BLaER1 treated with 17β-estradiol and CSF1 and Interleukin-3, amounts not matched to agents 10 nM and 100 nM (cell line): ENCODE measurements around the gene TMEM117.

Source experiments
- H3K27ac ChIP-seq, 11 experiments: shearing (Covaris generic); formaldehyde crosslinking; 2 replicates each; pipeline ENCODE4 v1.8.1; 2022
- H3K27me3 ChIP-seq, 11 experiments: shearing (Covaris generic); formaldehyde crosslinking; 2 replicates each; pipeline ENCODE4 v1.8.1; 2022
- H3K36me3 ChIP-seq, 11 experiments: shearing (Covaris generic); formaldehyde crosslinking; 2 replicates each; pipeline ENCODE4 v1.8.1; 2022
- H3K4me1 ChIP-seq, 10 experiments: shearing (Covaris generic); formaldehyde crosslinking; 2 replicates each; pipeline ENCODE4 v1.8.1; 2022
- H3K4me2 ChIP-seq, 11 experiments: shearing (Covaris generic); formaldehyde crosslinking; 2 replicates each; pipeline ENCODE4 v1.8.1; 2022
- H3K4me3 ChIP-seq, 10 experiments: shearing (Covaris generic); formaldehyde crosslinking; 2 replicates each; pipeline ENCODE4 v1.8.1; 2022
- H3K9ac ChIP-seq, 11 experiments: shearing (Covaris generic); formaldehyde crosslinking; 2 replicates each; pipeline ENCODE4 v1.8.1; 2022
- H3K9me3 ChIP-seq, 11 experiments: shearing (Covaris generic); formaldehyde crosslinking; replicated peaks in 1 of 11; 2 replicates each; pipeline ENCODE4 v1.8.1; 2022
- H4K20me1 ChIP-seq, 11 experiments: shearing (Covaris generic); formaldehyde crosslinking; 2 replicates each; pipeline ENCODE4 v1.8.1; 2022
- Cebpa-rat ChIP-seq, 11 experiments: shearing (Covaris generic); IDR thresholded peaks; 2 replicates each; pipeline ENCODE4 v1.8.1; 2022

The TMEM117 gene

GRCh38 chr12:44206045-44206444 lies 370.2 kb downstream of the TMEM117 start:
- Histone ChIP-seq H4K20me1 (no peaks in the 10 kb centered on the region), H3K4me2 (no peak overlapping the region), H3K9me3 (peaks cover 9 to 20% (median 17%) of the 10 kb centered on the region in 11 experiments), H3K4me1 (no peaks in the 10 kb centered on the region), H3K36me3 (peaks cover 0 to 11% (median 0%) of the 10 kb centered on the region in 11 experiments; a peak in 2 of 22 replicates), H3K27ac (no peak overlapping the region), H3K4me3 (no peak overlapping the region), H3K27me3 (no peaks in the 10 kb centered on the region), H3K9ac (no peak overlapping the region)
- TF ChIP-seq Cebpa-rat (IDR thresholded peaks at IDR 0.05), result no peak

- Histone ChIP-seq H3K4me3 (no peak overlapping the region), H3K9ac (no peak overlapping the region), H3K36me3 (peaks cover 0 to 13% (median 6%) of the 10 kb centered on the region in 11 experiments; a peak in 8 of 22 replicates), H3K27me3 (no peaks in the 10 kb centered on the region), H3K27ac (no peak overlapping the region), H3K9me3 (peaks cover 8 to 14% (median 9%) of the 10 kb centered on the region in 11 experiments; a peak in 20 of 22 replicates), H4K20me1 (no peaks in the 10 kb centered on the region), H3K4me1 (no peaks in the 10 kb centered on the region), H3K4me2 (no peak overlapping the region)
- TF ChIP-seq Cebpa-rat (IDR thresholded peaks at IDR 0.05), result no peak
These were observed 381.4 kb downstream of the TMEM117 start for GRCh38 chr12:44217146-44217883.

- no peak for TF ChIP-seq Cebpa-rat (IDR thresholded peaks at IDR 0.05)
- H3K27ac ChIP-seq, result no peak overlapping the region
- H3K4me3 ChIP-seq, result no peak overlapping the region
- no peaks in the 10 kb centered on the region for H3K36me3 ChIP-seq
- no peaks in the 10 kb centered on the region for H3K27me3 ChIP-seq
- H3K9me3 ChIP-seq, result no peaks in the 10 kb centered on the region
- peaks cover 0 to 8% (median 0%) of the 10 kb centered on the region in 10 experiments; a peak in 2 of 20 replicates for H3K4me1 ChIP-seq
- H3K4me2 ChIP-seq, result peak overlapping the region in 2 of 11 experiments; percentile 11; a peak in 2 of 22 replicates
- no peak overlapping the region for H3K9ac ChIP-seq
- no peaks in the 10 kb centered on the region for H4K20me1 ChIP-seq
These were observed 387.9 kb downstream of the TMEM117 start for GRCh38 chr12:44223736-44224135.

DNA sequence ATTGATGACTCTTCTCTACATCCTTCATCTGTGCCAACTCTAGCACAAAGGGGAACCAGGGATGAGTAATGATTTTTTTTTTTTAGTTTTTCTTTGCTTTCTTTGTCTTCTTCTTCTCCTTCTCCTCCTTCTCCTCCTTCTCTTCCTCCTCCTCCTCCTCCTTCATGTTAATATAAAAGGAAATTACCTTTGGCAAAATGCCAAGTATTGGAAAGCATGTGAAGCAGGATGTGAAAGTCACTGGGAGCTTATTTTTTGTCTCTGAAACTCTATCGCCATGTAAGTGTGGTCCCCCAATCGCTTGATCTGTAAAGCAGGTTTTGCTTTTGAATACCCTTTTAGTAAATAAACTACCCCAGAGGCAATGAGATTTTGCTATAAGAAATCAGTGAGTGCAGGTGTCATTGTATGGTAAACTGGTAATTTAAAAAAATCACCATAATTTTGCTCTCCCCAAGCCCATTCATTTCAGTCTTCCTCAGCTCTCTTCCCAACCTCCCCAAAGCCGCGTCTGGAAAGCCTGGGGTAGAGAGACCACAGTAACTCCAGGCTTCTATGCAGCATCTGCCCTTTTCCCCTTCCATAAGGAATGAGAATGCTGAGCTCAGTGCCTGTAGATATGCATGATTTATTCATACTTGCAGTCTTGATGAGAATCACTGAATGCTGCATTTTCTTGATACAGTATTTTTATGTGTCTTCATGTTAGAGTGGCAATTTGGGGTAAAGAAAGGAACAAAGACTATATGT lies 388.7 kb downstream of the TMEM117 start:
- Histone ChIP-seq H4K20me1 (no peaks in the 10 kb centered on the region), H3K27ac (no peak overlapping the region), H3K36me3 (no peaks in the 10 kb centered on the region), H3K9ac (no peak overlapping the region), H3K4me3 (no peak overlapping the region), H3K9me3 (no peaks in the 10 kb centered on the region), H3K27me3 (no peaks in the 10 kb centered on the region), H3K4me1 (peaks cover 0 to 8% (median 0%) of the 10 kb centered on the region in 10 experiments; a peak in 2 of 20 replicates), H3K4me2 (peak overlapping the region in 1 of 11 experiments; percentile 11; a peak in 1 of 22 replicates)
- TF ChIP-seq Cebpa-rat (IDR thresholded peaks at IDR 0.05), result no peak

DNA sequence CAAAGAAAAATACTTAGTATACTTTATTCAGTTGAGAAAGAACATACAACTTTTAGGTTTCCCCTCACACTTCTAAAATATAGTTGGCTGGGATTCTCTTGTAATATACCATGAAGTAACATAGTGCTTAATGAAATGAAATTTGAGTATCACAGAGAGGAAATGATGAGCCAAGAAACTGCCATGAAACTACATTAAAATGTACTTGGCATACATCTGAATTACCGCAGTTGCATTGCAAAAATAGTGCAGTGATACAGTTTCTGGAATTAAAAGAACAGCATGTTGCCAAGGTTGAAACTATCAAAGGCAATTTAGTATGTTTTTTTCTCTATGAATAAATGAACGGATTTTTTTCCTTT lies 389.2 kb downstream of the TMEM117 start:
- no peaks in the 10 kb centered on the region for H3K9me3 ChIP-seq
- no peaks in the 10 kb centered on the region for H4K20me1 ChIP-seq
- no peaks in the 10 kb centered on the region for H3K36me3 ChIP-seq
- no peaks in the 10 kb centered on the region for H3K27me3 ChIP-seq
- H3K4me3 ChIP-seq, result no peak overlapping the region
- peaks cover 0 to 12% (median 0%) of the 10 kb centered on the region in 10 experiments; a peak in 2 of 20 replicates for H3K4me1 ChIP-seq
- no peak overlapping the region for H3K4me2 ChIP-seq
- no peak overlapping the region for H3K27ac ChIP-seq
- H3K9ac ChIP-seq, result no peak overlapping the region
- no peak for TF ChIP-seq Cebpa-rat (IDR thresholded peaks at IDR 0.05)

GRCh38 chr12:44227616-44228015 lies 391.7 kb downstream of the TMEM117 start:
- no peaks in the 10 kb centered on the region for H3K36me3 ChIP-seq
- H3K4me3 ChIP-seq, result no peak overlapping the region
- no peak overlapping the region for H3K27ac ChIP-seq
- TF ChIP-seq Cebpa-rat (IDR thresholded peaks at IDR 0.05), result no peak
- no peak overlapping the region for H3K4me2 ChIP-seq
- peaks cover 0 to 15% (median 0%) of the 10 kb centered on the region in 10 experiments; a peak in 2 of 20 replicates for H3K4me1 ChIP-seq
- H3K9ac ChIP-seq, result no peak overlapping the region
- H3K9me3 ChIP-seq, result no peaks in the 10 kb centered on the region
- H4K20me1 ChIP-seq, result no peaks in the 10 kb centered on the region
- H3K27me3 ChIP-seq, result no peaks in the 10 kb centered on the region

GRCh38 chr12:44229846-44230245 lies 394.0 kb downstream of the TMEM117 start:
- Histone ChIP-seq H4K20me1 (no peaks in the 10 kb centered on the region), H3K9ac (no peak overlapping the region), H3K4me3 (no peak overlapping the region), H3K4me1 (0 out of 20 replicates have a peak, but pooled peaks cover 0 to 7% (median 0%) of the 10 kb centered on the region in 10 experiments), H3K36me3 (no peaks in the 10 kb centered on the region), H3K9me3 (no peaks in the 10 kb centered on the region), H3K4me2 (no peak overlapping the region), H3K27me3 (no peaks in the 10 kb centered on the region), H3K27ac (no peak overlapping the region)
- TF ChIP-seq Cebpa-rat (IDR thresholded peaks at IDR 0.05), result no peak

- no peaks in the 10 kb centered on the region for H3K27me3 ChIP-seq
- no peaks in the 10 kb centered on the region for H4K20me1 ChIP-seq
- H3K9me3 ChIP-seq, result no peaks in the 10 kb centered on the region
- no peaks in the 10 kb centered on the region for H3K4me1 ChIP-seq
- H3K27ac ChIP-seq, result no peak overlapping the region
- no peak overlapping the region for H3K9ac ChIP-seq
- no peak overlapping the region for H3K4me2 ChIP-seq
- H3K4me3 ChIP-seq, result no peak overlapping the region
- TF ChIP-seq Cebpa-rat (IDR thresholded peaks at IDR 0.05), result no peak
- no peaks in the 10 kb centered on the region for H3K36me3 ChIP-seq
These were observed 399.8 kb downstream of the TMEM117 start for GRCh38 chr12:44235674-44236073.

DNA sequence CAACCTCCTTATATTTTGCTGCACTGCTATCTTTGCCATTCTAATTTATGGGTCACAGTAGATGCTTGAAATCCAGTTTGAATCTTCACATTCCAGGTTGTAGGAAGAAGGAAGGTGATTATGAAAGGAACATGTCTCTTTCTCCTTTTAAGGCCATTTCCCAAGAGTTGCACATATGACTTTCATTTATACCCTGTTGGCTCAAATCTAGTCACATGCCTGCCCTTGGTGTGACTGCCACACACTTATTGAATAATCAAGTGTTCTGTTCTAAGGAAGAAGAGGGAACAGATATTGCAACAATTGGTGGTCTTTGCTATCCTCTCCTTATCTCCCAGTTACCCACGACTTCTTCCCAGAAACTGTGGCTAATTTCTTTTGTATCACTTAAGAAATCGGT lies 404.3 kb downstream of the TMEM117 start:
- H3K27ac ChIP-seq, result no peak overlapping the region
- H3K36me3 ChIP-seq, result no peaks in the 10 kb centered on the region
- H3K4me1 ChIP-seq, result no peaks in the 10 kb centered on the region
- no peak overlapping the region for H3K4me3 ChIP-seq
- H3K9ac ChIP-seq, result no peak overlapping the region
- no peak overlapping the region for H3K4me2 ChIP-seq
- H3K27me3 ChIP-seq, result no peaks in the 10 kb centered on the region
- TF ChIP-seq Cebpa-rat (IDR thresholded peaks at IDR 0.05), result no peak
- H4K20me1 ChIP-seq, result no peaks in the 10 kb centered on the region
- H3K9me3 ChIP-seq, result no peaks in the 10 kb centered on the region
